Measurements from ENCODE around the gene SPATA13.

Gene SPATA13

DNA sequence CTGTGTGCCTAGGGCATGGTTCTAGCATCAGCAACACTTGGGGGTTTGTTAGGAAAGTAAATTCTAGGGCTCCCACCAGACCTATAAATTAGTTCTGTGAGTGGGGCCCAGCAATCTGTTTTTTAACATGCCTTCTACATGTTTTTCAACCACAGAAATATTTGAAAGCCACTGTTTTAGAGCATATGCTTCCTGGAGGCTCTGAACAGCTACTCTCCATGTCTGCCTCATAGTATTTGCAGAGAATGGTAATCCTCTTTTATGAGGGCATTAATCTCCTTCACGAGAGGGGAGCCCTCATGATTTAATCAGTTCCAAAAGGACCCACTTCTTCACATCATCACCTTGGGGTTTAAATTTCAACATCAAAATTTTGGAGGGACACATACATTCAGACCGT, 6.0 kb downstream of the SPATA13 start:
- no peak for DNase-seq (ENCODE audit: low read depth in 2 of 2, low spot score in 1 of 2)

- no peak for DNase-seq (ENCODE audit: low read depth in 2 of 2, low spot score in 1 of 2)
Observed at GRCh38 chr13:24167666-24168391, 7.3 kb downstream of the SPATA13 start.

DNA sequence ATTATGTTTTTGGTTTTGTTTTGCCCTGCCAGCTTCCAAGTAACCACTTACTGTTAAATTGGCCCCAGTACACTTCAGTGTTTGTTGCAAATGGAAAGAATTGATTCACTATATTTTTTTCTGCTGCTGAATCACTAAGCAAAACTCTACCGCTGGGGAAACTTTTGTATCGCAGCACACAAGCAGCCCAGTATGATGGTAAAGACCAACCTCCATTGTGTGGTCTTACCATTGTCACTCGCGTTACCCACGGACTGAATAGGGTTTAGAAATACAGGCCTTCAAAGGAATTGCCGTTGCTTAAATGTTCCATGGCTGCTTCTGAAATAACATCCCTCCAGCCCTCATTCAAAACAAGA, 7.9 kb downstream of the SPATA13 start:
- no peak for DNase-seq (ENCODE audit: low read depth in 2 of 2, low spot score in 1 of 2)

DNA sequence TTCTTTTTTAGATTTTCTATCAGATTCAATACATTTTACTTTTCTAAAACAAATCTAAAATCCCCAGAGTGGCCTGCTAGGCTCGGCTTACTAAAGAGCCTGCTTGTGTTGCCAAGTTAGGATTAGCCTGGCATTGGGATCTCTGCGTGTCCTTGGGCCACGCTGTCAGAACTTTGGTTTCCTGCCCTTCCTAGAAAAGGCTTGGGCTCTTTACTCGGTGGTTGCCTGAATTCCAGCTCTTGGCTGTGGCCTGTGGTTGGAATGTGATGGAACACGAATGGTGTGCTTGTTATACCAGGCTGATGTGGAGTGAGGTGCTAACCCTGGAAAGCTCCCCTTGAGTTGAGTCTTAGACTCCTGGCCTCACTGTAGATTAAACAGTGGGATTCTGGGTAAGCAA, 8.5 kb downstream of the SPATA13 start:
- DNase-seq (ENCODE audit: low read depth in 2 of 2, low spot score in 1 of 2) = no peak

GRCh38 chr13:24172071-24172470, 11.6 kb downstream of the SPATA13 start:
- no peak for DNase-seq (ENCODE audit: low read depth in 2 of 2, low spot score in 1 of 2)

- no peak for DNase-seq (ENCODE audit: low read depth in 2 of 2, low spot score in 1 of 2)
Observed at GRCh38 chr13:24173795-24174194, 13.3 kb downstream of the SPATA13 start.

DNA sequence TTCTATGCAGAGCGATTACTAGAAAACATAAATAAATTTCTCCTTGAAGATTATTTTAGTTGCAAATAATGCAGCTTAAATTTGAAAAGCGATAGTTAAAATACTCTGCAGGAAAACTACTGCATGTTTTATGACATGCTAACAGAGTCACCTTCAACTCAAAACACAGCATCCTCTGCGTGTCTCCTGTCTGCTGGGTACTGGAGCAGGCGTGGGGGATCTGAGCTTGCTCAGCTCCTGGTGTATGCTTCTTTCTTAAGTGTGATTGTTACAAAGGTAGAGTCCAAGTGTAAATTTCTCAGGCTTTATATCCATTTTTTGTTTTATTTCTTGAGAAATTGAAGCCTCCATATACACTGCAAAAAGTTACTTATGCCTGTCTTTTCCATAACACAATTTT, 15.3 kb downstream of the SPATA13 start:
- DNase-seq (ENCODE audit: low read depth in 2 of 2, low spot score in 1 of 2) = no peak

- no peak for DNase-seq (ENCODE audit: low read depth in 2 of 2, low spot score in 1 of 2)
Observed at GRCh38 chr13:24176351-24177101, 16.0 kb downstream of the SPATA13 start.

DNA sequence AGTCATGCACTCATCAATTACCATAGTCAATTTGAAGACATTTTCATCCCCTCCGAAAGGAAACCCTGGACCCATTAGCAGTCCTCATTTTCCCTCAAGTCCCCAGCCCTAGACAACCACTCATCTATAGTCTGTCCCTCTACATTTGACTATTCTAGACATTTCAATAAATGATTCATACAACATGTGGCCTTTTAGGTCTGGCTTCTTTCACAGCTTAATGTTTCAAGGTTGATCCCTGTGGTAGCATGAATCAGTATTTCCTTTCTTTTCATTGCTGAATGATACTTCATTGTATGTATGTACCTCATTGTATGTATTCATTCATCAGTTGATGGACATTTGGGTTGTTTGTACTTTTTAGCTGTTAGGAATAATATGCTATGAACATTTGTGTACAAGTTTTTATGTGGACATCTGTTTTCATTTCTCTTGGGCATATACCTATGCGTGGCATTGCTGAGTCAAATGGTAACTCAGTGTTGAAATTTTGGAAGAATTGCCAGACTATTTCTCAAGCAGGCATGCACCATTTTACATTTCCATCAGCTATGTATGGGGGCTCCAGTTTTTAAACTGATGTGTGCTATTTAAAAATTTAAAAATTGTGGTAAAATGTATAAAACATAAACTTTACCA, 18.4 kb downstream of the SPATA13 start:
- DNase-seq (ENCODE audit: low read depth in 2 of 2, low spot score in 1 of 2) = no peak

DNA sequence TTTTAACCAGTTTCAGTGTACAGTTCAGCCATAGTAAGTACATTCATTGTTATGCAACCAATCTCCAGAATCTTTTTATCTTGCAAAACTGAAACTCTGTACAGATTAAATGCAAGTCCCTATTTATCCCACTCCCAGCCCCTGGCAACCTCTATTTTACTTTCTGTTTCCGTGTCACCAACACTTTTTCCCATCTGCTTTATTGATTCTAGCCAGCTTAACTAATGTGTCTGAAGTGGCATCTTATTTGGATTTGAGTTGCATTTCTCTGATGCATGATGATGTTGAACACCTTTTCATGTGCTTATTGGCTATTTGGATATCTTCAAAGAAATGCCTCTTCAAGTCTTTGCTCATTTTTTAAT, 18.9 kb downstream of the SPATA13 start:
- DNase-seq (ENCODE audit: low read depth in 2 of 2, low spot score in 1 of 2) = no peak

DNA sequence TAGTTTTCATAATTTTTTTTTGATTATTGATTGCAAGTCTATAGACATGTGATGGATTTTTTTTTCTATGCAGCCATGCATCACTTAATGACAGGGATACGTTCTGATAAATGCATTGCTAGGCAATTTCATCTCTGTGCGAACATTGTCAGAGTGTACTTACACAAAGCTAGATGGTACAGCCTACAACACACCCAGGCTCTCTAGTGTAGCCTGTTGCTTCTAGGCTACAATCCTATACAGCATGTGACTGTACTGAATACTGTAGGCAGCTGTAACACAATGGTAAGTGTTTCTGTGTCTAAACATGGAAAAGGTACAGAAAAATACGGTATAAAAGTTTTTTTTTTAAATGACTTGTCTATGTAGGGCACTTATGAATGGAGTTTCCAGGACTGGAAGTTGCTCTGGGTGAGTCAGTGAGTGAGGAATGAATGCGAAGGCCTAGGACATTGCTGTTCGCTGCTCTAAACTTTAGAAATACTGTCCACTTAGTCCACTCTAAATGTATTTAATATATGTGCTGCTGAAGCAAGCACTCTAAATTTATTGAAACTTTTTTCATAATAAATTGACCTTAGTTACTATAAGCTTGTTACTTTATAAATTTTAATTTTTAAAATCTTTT, 20.3 kb downstream of the SPATA13 start:
- no peak for DNase-seq (ENCODE audit: low read depth in 2 of 2, low spot score in 1 of 2)

- DNase-seq (ENCODE audit: low read depth in 2 of 2, low spot score in 1 of 2) = no peak
Observed at GRCh38 chr13:24181991-24182702, 21.6 kb downstream of the SPATA13 start.

GRCh38 chr13:24182703-24183081, 22.2 kb downstream of the SPATA13 start:
- no peak for DNase-seq (ENCODE audit: low read depth in 2 of 2, low spot score in 1 of 2)

GRCh38 chr13:24183741-24184182, 23.2 kb downstream of the SPATA13 start:
- no peak for DNase-seq (ENCODE audit: low read depth in 2 of 2, low spot score in 1 of 2)

DNA sequence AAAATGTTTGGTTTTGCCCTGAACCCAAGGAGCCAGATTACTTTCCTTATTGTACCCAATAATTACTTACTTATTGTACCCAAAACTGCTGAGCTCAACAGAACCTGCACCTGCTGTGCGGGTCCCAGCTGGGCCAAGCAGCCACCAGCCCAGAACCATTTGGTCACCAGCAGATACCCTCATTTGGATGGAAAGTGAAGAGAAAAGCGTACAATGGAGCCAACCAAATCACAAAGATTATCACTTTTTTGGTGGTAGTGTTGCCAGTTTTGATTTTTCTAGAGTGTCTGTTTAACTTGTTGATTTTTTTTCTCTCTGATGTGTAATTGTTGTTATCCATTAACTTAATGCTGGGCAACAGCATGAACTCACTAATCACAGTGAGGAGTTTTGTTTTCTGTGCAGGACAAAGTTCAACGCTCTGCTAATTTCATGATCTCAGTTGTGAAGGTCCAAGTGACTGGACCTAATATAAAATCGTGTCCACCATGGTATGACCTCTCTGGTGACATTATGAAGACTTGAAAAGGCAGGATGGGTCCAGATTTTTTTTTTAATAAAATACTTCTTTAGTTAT, 23.8 kb downstream of the SPATA13 start:
- no peak for DNase-seq (ENCODE audit: low read depth in 2 of 2, low spot score in 1 of 2)

DNA sequence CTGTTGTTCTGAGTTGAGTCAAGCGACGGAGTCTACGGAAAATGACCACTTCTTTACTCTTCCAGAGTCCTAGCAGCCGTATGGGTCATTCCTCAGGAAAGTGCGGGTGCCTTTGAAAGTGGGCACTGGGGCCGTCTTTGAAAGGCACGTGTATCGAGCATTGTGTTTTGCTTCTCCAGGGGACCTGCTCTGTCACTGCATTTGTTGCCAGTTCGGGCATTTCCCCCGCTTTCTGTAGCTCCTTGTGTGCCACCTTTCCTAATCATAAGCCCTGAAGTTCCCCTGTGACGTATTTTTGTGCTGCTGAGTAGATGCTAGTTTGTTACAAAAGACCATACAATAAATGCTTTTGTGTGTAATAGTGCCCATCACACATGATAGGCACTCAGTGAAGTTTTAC, 24.4 kb downstream of the SPATA13 start:
- no peak for DNase-seq (ENCODE audit: low read depth in 2 of 2, low spot score in 1 of 2)

DNA sequence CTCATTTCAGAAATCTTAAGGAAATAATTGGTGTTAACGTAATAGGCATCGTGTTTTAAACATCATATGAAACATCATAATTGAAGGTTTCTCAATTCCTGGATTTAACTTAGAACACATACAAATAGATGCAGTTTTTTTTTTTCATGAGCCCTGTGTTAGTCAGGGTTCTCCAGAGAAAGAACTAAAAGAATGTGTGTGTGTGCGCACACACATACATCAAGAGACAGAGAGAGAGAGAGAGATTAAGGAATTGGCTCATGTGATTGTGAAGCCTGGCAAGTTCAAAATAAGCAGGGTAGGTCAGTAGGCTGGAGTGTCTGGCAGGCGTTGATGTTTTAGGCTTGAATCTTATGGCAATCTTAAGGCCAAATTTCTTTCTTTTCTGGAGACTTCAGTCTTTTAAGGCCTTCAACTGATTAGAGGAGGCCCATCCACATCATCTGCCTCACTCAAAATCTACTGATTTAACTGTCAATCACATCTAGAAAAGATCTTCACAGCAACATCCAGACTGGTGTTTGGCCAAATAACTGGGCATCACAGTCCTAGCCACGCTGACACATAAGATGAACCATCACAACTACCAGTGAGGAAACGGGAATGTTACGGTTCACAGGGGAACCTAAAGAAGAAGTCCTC, 25.2 kb downstream of the SPATA13 start:
- no peak for DNase-seq (ENCODE audit: low read depth in 2 of 2, low spot score in 1 of 2)

GRCh38 chr13:24187185-24187584, 26.7 kb downstream of the SPATA13 start:
- no peak for DNase-seq (ENCODE audit: low read depth in 2 of 2, low spot score in 1 of 2)

GRCh38 chr13:24192057-24192810, 31.7 kb downstream of the SPATA13 start:
- no peak for DNase-seq (ENCODE audit: low read depth in 2 of 2, low spot score in 1 of 2)

DNA sequence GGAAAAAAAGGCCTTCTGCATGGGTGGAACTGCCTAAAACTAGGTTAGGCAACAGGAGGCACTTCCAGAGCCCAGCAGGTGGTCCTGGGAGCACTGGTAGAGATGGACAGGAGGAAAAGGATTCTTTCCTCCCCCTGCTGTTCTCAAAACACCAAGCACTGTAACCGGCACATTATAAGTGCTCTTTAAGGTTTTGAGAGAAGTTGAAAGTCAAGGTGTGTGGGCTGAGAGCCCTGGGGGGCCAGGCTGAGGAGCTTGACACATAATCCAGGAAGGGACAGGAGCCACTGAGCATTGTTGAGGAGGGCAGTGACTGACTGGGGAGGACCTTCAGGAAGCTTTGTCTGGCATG, 32.3 kb downstream of the SPATA13 start:
- DNase-seq (ENCODE audit: low read depth in 2 of 2, low spot score in 1 of 2) = no peak

Data from stimulated activated CD8-positive, alpha-beta memory T cell treated with anti-CD3 and anti-CD28 coated beads, Interleukin-4, amount 100 ng/mL, for 1 hour (primary cell).